ENCODE results near the gene BORCS8. TPM values are rescaled to one million over a fixed set of nuclear protein-coding genes. Genes with fewer than 3 reads are reported as not detected.

The BORCS8 gene
- total and polyA plus RNA-seq, 12 donors: 21.1 to 33.2 (median 25.0) TPM

- peaks cover 0 to 37% (median 22%) of the 10 kb centered on the region in 11 donors for H3K9me3 ChIP-seq
- ATAC-seq (no peak), DNase-seq (no peak)
- H3K4me3 ChIP-seq: no peak overlapping the region
- no peak overlapping the region for H3K27ac ChIP-seq
- H3K4me1 ChIP-seq: no peaks in the 10 kb centered on the region
- intact Hi-C loops (cut with DNase I): no loop called here
- H3K36me3 ChIP-seq: no peaks in the 10 kb centered on the region
- WGBS, 2 donors: 83 to 87% methylated on average over 9 of the region's 9 CpGs
- no peak for TF ChIP-seq CTCF (IDR thresholded peaks at IDR 0.05)
- H3K27me3 ChIP-seq: peaks cover 0 to 36% (median 23%) of the 10 kb centered on the region in 7 donors
These were observed 39.0 kb upstream of the BORCS8 start for GRCh38 chr19:19230999-19231398.

GRCh38 chr19:19229701-19230100 lies 37.7 kb upstream of the BORCS8 start:
- ATAC-seq (no peak), DNase-seq (no peak)
- intact Hi-C loops (cut with DNase I): no loop called here
- TF ChIP-seq CTCF (IDR thresholded peaks at IDR 0.05): no peak
- H3K36me3 ChIP-seq: no peaks in the 10 kb centered on the region
- WGBS, 2 donors: 84 to 86% methylated on average over 3 of the region's 3 CpGs
- H3K4me3 ChIP-seq: no peak overlapping the region
- peaks cover 0 to 9% (median 0%) of the 10 kb centered on the region in 9 donors for H3K4me1 ChIP-seq
- peaks cover 8 to 49% (median 36%) of the 10 kb centered on the region in 7 donors for H3K27me3 ChIP-seq
- H3K27ac ChIP-seq: no peak overlapping the region
- peaks cover 0 to 24% (median 14%) of the 10 kb centered on the region in 11 donors for H3K9me3 ChIP-seq

GRCh38 chr19:19227217-19227616 lies 35.3 kb upstream of the BORCS8 start:
- peaks cover 8 to 74% (median 48%) of the 10 kb centered on the region in 7 donors for H3K27me3 ChIP-seq
- TF ChIP-seq CTCF (IDR thresholded peaks at IDR 0.05): no peak
- WGBS, 2 donors: 76 to 85% methylated on average over 4 of the region's 4 CpGs
- no peaks in the 10 kb centered on the region for H3K9me3 ChIP-seq
- H3K4me1 ChIP-seq: peaks cover 0 to 10% (median 0%) of the 10 kb centered on the region in 9 donors
- no peak overlapping the region for H3K27ac ChIP-seq
- ATAC-seq (no peak), DNase-seq (no peak)
- intact Hi-C loops (cut with DNase I): no loop called here
- H3K4me3 ChIP-seq: no peak overlapping the region
- H3K36me3 ChIP-seq: no peaks in the 10 kb centered on the region

GRCh38 chr19:19226663-19227062 lies 34.7 kb upstream of the BORCS8 start:
- H3K4me3 ChIP-seq: no peak overlapping the region
- peaks cover 0 to 10% (median 0%) of the 10 kb centered on the region in 9 donors for H3K4me1 ChIP-seq
- no peaks in the 10 kb centered on the region for H3K9me3 ChIP-seq
- TF ChIP-seq CTCF (IDR thresholded peaks at IDR 0.05): no peak
- WGBS, 2 donors: 62 to 67% methylated on average over 10 of the region's 10 CpGs
- peaks cover 8 to 79% (median 48%) of the 10 kb centered on the region in 7 donors for H3K27me3 ChIP-seq
- no peak for DNase-seq
- ATAC-seq: no peak
- H3K27ac ChIP-seq: no peak overlapping the region
- no peaks in the 10 kb centered on the region for H3K36me3 ChIP-seq
- intact Hi-C loops (cut with DNase I): no loop called here
